DND-41 (cell line): ENCODE data around the gene ABLIM2.

Source experiments
- ATAC-seq: fragments of 200-7000 bp; cut with Tn5 transposase; 3 replicates; pipeline ENCODE4 v1.9.1; 2021; ENCODE audit warnings: low read depth; ENCODE audit not compliant: insufficient read depth
- DNase-seq: peaks from one replicate; pipeline ENCODE4 v3.0.0-alpha.2; 2020
- H2AFZ ChIP-seq: 2 replicates; pipeline ENCODE4 v1.6.0; 2012; ENCODE audit warnings: low read depth, low read length
- H3K27ac ChIP-seq: 2 replicates; pipeline ENCODE4 v1.5.1; 2012; ENCODE audit warnings: low read length, inconsistent platforms
- H3K27me3 ChIP-seq: fragments of 200-600 bp; sonication (generic); 2 replicates; pipeline ENCODE4 v1.6.0; 2012; ENCODE audit warnings: low read length, mild to moderate bottlenecking, inconsistent platforms; ENCODE audit not compliant: insufficient read depth, poor library complexity
- H3K36me3 ChIP-seq: 2 replicates; pipeline ENCODE4 v1.5.1; 2012; ENCODE audit warnings: low read length, inconsistent platforms; ENCODE audit not compliant: insufficient read depth
- H3K4me1 ChIP-seq: 2 replicates; pipeline ENCODE4 v1.5.1; 2012; ENCODE audit warnings: mild to moderate bottlenecking, low read length; ENCODE audit not compliant: insufficient read depth
- H3K4me2 ChIP-seq: 2 replicates; pipeline ENCODE4 v1.6.0; 2012; ENCODE audit warnings: mild to moderate bottlenecking, moderate library complexity, low read length, inconsistent platforms; ENCODE audit not compliant: insufficient read depth
- H3K4me3 ChIP-seq, 2 experiments: fragments of 200-600 bp in 1 of 2; shearing (Covaris generic) in 1 of 2; 2 replicates each; pipeline ENCODE4 v1.5.1; 2012 to 2016; ENCODE audit warnings: inconsistent platforms in 2 of 2, low read length in 2 of 2, mild to moderate bottlenecking in 2 of 2, low read depth in 1 of 2, moderate library complexity in 1 of 2
- H3K79me2 ChIP-seq: 2 replicates; pipeline ENCODE4 v1.6.0; 2012; ENCODE audit warnings: low read length, inconsistent platforms; ENCODE audit not compliant: insufficient read depth
- H3K9ac ChIP-seq: 2 replicates; pipeline ENCODE4 v1.6.0; 2012; ENCODE audit warnings: low read depth, mild to moderate bottlenecking, inconsistent platforms, low read length, moderate library complexity
- H3K9me3 ChIP-seq: 2 replicates; pipeline ENCODE4 v1.5.1; 2012; ENCODE audit warnings: low read length, moderate library complexity, mild to moderate bottlenecking, inconsistent platforms; ENCODE audit not compliant: insufficient read depth, severe bottlenecking
- H4K20me1 ChIP-seq: 2 replicates; pipeline ENCODE4 v1.6.0; 2012; ENCODE audit warnings: low read length; ENCODE audit not compliant: insufficient read depth
- CTCF ChIP-seq: IDR thresholded peaks from 2 replicates; pipeline ENCODE4 v1.5.1; 2012; ENCODE audit warnings: borderline replicate concordance, low read length, moderate library complexity, mild to moderate bottlenecking; ENCODE audit not compliant: poor library complexity, severe bottlenecking; ENCODE audit errors: extremely low read depth
- EZH2 ChIP-seq: IDR thresholded peaks from 3 replicates; pipeline ENCODE4 v1.6.1; 2012; ENCODE audit warnings: borderline replicate concordance, low read depth, mild to moderate bottlenecking, moderate library complexity, low read length, inconsistent platforms; ENCODE audit not compliant: severe bottlenecking

ABLIM2 gene

GRCh38 chr4:8053688-8054449 is 104.7 kb downstream of the ABLIM2 start:
- H3K9me3 ChIP-seq: peaks cover 7% of the 10 kb centered on the region
- H3K79me2 ChIP-seq: no peaks in the 10 kb centered on the region
- DNase-seq: no peak
- H4K20me1 ChIP-seq: no peaks in the 10 kb centered on the region
- no peaks in the 10 kb centered on the region for H3K36me3 ChIP-seq
- no peaks in the 10 kb centered on the region for H3K4me1 ChIP-seq
- TF ChIP-seq EZH2 (no peak), CTCF (no peak)
- no peak for ATAC-seq
- H3K27me3 ChIP-seq: no peaks in the 10 kb centered on the region
- H3K4me3 ChIP-seq: no peak overlapping the region
- H3K9ac ChIP-seq: no peak overlapping the region
- H3K4me2 ChIP-seq: no peak overlapping the region
- no peak overlapping the region for H3K27ac ChIP-seq
- H2AFZ ChIP-seq: no peak overlapping the region

GRCh38 chr4:8052160-8052691 is 106.4 kb downstream of the ABLIM2 start:
- no peaks in the 10 kb centered on the region for H3K79me2 ChIP-seq
- H2AFZ ChIP-seq: no peak overlapping the region
- H3K27ac ChIP-seq: no peak overlapping the region
- TF ChIP-seq EZH2: no peak
- no peak for TF ChIP-seq CTCF
- H3K36me3 ChIP-seq: no peaks in the 10 kb centered on the region
- peaks cover 7% of the 10 kb centered on the region for H3K9me3 ChIP-seq
- H3K27me3 ChIP-seq: no peaks in the 10 kb centered on the region
- H3K4me2 ChIP-seq: no peak overlapping the region
- no peak overlapping the region for H3K4me3 ChIP-seq
- no peak for DNase-seq
- no peak for ATAC-seq
- no peaks in the 10 kb centered on the region for H3K4me1 ChIP-seq
- H3K9ac ChIP-seq: no peak overlapping the region
- H4K20me1 ChIP-seq: no peaks in the 10 kb centered on the region

GRCh38 chr4:8051644-8052043 is 107.0 kb downstream of the ABLIM2 start:
- peaks cover 7% of the 10 kb centered on the region for H3K9me3 ChIP-seq
- DNase-seq: no peak
- ATAC-seq: no peak
- no peaks in the 10 kb centered on the region for H3K27me3 ChIP-seq
- no peak overlapping the region for H3K4me3 ChIP-seq
- TF ChIP-seq EZH2 (no peak), CTCF (no peak)
- no peaks in the 10 kb centered on the region for H3K4me1 ChIP-seq
- H3K27ac ChIP-seq: no peak overlapping the region
- no peaks in the 10 kb centered on the region for H3K36me3 ChIP-seq
- no peak overlapping the region for H3K4me2 ChIP-seq
- H3K9ac ChIP-seq: no peak overlapping the region
- no peaks in the 10 kb centered on the region for H3K79me2 ChIP-seq
- H4K20me1 ChIP-seq: no peaks in the 10 kb centered on the region
- H2AFZ ChIP-seq: no peak overlapping the region
